ENCODE data around the gene MEGF11.

- TF ChIP-seq CTCF (IDR thresholded peaks at IDR 0.05; ENCODE audit: low read depth, low read length) (no peak), EZH2phosphoT487 (IDR thresholded peaks at IDR 0.05; ENCODE audit: low read depth) (no peak)
Measured at GRCh38 chr15:65900488-65900887, 353.1 kb downstream of the MEGF11 start.

Data from OCI-LY3 (cell line).